B cell (primary cell): ENCODE measurements around the gene PSMD1. TPM values are rescaled to one million over a fixed set of nuclear protein-coding genes. Genes with fewer than 3 reads are reported as not detected.

Source experiments
- ATAC-seq: fragments of 200-7000 bp; cut with Tn5 transposase; one replicate; pipeline ENCODE4 v1.10.0; 2021; ENCODE audit warnings: low read depth, mild to moderate bottlenecking, moderate number of reproducible peaks, moderate library complexity
- CTCF ChIA-PET: fragments of 350-600 bp; sonication (Branson Sonifier 250); formaldehyde crosslinking; loops from one replicate; lab custom pipeline; 2021; ENCODE audit warnings: antibody characterized with exemption, inconsistent platforms; lab: Charles Lee
- POLR2A ChIA-PET: fragments of 350-600 bp; sonication (Branson Sonifier 250); formaldehyde crosslinking; loops from one replicate; lab custom pipeline; 2021; ENCODE audit warnings: antibody characterized with exemption; lab: Charles Lee
- DNase-seq: peaks from one replicate; pipeline ENCODE4 v3.0.0; 2013
- H2AFZ ChIP-seq: 2 replicates; pipeline ENCODE4 v1.6.1; 2012; ENCODE audit warnings: mild to moderate bottlenecking, low read depth, low read length; ENCODE audit not compliant: insufficient read depth, poor library complexity, severe bottlenecking
- H3K27ac ChIP-seq, 2 donors: 1 replicate in 1 of 2; 2 replicates in 1 of 2; pipeline ENCODE4 v1.5.1; 2012 to 2013; ENCODE audit warnings: low read length in 2 of 2, mild to moderate bottlenecking in 2 of 2, moderate library complexity in 1 of 2
- H3K27me3 ChIP-seq, 4 experiments: fragments of 200-600 bp in 1 of 4; sonication (generic) in 1 of 4; replicated peaks in 1 of 4; 1 replicate in 2 of 4; 2 replicates in 2 of 4; pipeline versions ENCODE4 v1.6.1 to v1.7.0; 2013 to 2016; ENCODE audit warnings: low read length in 3 of 4, mild to moderate bottlenecking in 2 of 4, mixed read lengths in 1 of 4, moderate library complexity in 1 of 4; ENCODE audit not compliant: insufficient read depth in 4 of 4, control insufficient read depth in 3 of 4; ENCODE audit errors: control extremely low read depth in 1 of 4
- H3K36me3 ChIP-seq, 2 experiments: replicated peaks in 1 of 2; 1 replicate in 1 of 2; 2 replicates in 1 of 2; pipeline versions ENCODE4 v1.6.1 to v1.7.1; 2013; ENCODE audit warnings: low read length in 1 of 2; ENCODE audit not compliant: insufficient read depth in 2 of 2, control insufficient read depth in 1 of 2; ENCODE audit errors: control extremely low read depth in 1 of 2, extremely low read depth in 1 of 2
- H3K4me1 ChIP-seq, 2 donors: fragments of 200-600 bp in 1 of 2; sonication (generic) in 1 of 2; 1 replicate in 1 of 2; 2 replicates in 1 of 2; pipeline versions ENCODE4 v1.5.1 to v1.6.1; 2013 to 2017; ENCODE audit warnings: low read length in 2 of 2; ENCODE audit not compliant: control insufficient read depth in 2 of 2, insufficient read depth in 2 of 2
- H3K4me2 ChIP-seq: replicated peaks from 2 replicates; pipeline ENCODE3; 2012; ENCODE audit warnings: mild to moderate bottlenecking, low read depth, low read length; ENCODE audit not compliant: poor library complexity, severe bottlenecking
- H3K4me3 ChIP-seq, 5 experiments: fragments of 200-600 bp in 1 of 5; sonication (generic) in 1 of 5; 1 replicate in 3 of 5; 2 replicates in 2 of 5; pipeline versions ENCODE4 v1.5.1 to v1.7.0; 2011 to 2016; ENCODE audit warnings: low read length in 4 of 5, mild to moderate bottlenecking in 4 of 5, low read depth in 2 of 5, control low read depth in 1 of 5, moderate library complexity in 1 of 5; ENCODE audit not compliant: insufficient read depth in 1 of 5; ENCODE audit errors: control extremely low read depth in 1 of 5, extremely low read depth in 1 of 5
- H3K79me2 ChIP-seq: fragments of 200-600 bp; sonication (generic); one replicate; pipeline ENCODE4 v1.6.0; 2016; ENCODE audit warnings: low read length; ENCODE audit not compliant: control insufficient read depth, insufficient read depth
- H3K9ac ChIP-seq: fragments of 200-600 bp; sonication (generic); 2 replicates; pipeline ENCODE4 v1.6.1; 2017; ENCODE audit warnings: mild to moderate bottlenecking, low read length, moderate library complexity
- H3K9me3 ChIP-seq, 3 donors: one replicate each; pipeline versions ENCODE4 v1.6.1 to v1.7.1; 2013; ENCODE audit warnings: low read length in 2 of 3; ENCODE audit not compliant: control insufficient read depth in 2 of 3, insufficient read depth in 1 of 3; ENCODE audit errors: control extremely low read depth in 1 of 3
- H4K20me1 ChIP-seq: 2 replicates; pipeline ENCODE4 v1.6.0; 2012; ENCODE audit warnings: mild to moderate bottlenecking, low read length; ENCODE audit not compliant: insufficient read depth, control insufficient read depth, poor library complexity, severe bottlenecking
- H3K27ac Mint-ChIP-seq: one replicate; pipeline ENCODE4 v1.8.0; 2021; ENCODE audit warnings: mixed read lengths
- H3K27me3 Mint-ChIP-seq: one replicate; pipeline ENCODE4 v1.8.0; 2021; ENCODE audit warnings: mixed read lengths
- H3K4me1 Mint-ChIP-seq: one replicate; pipeline ENCODE4 v1.8.0; 2021; ENCODE audit warnings: mixed read lengths
- H3K4me3 Mint-ChIP-seq: one replicate; pipeline ENCODE4 v1.8.0; 2021; ENCODE audit warnings: mixed read lengths
- H3K9me3 Mint-ChIP-seq: one replicate; pipeline ENCODE4 v1.8.0; 2022; ENCODE audit warnings: mixed read lengths; ENCODE audit not compliant: insufficient read depth
- CTCF ChIP-seq: fragments of 200-600 bp; IDR thresholded peaks from one replicate; pipeline ENCODE4 v1.8.0; 2022; ENCODE audit warnings: antibody characterized with exemption, mild to moderate bottlenecking
- EZH2 ChIP-seq: IDR thresholded peaks from 2 replicates; pipeline ENCODE4 v1.6.1; 2012; ENCODE audit warnings: borderline replicate concordance, low read depth, mild to moderate bottlenecking, moderate library complexity, low read length; ENCODE audit not compliant: insufficient read depth, poor library complexity, severe bottlenecking
- WGBS: methylation state at CpG from one replicate; pipeline ENCODE4 v1.1.5; 2013; ENCODE audit warnings: missing lambda C conversion rate; ENCODE audit not compliant: insufficient coverage; 5-methylcytosine and 5-hydroxymethylcytosine counted together
- intact Hi-C: fragments of 100-400 bp; cut with micrococcal nuclease; formaldehyde crosslinking; loops from one replicate; pipeline ENCODE4 v1.10.0; 2022
- polyA plus RNA-seq: library from polyadenylated mRNA; depleted of rRNA; stranded (reverse); fragments of >200 nt; gene quantifications from 2 replicates; pipeline ENCODE4 v1.2.3, GENCODE V29; 2012
- total RNA-seq, 2 donors: library from RNA; stranded (reverse); fragments of 120-200 nt in 1 of 2; gene quantifications; 1 replicate in 1 of 2; 2 replicates in 1 of 2; pipeline versions ENCODE4 v1.2.3 to v1.2.4, GENCODE V29; 2013 to 2022

Gene PSMD1
- total and polyA plus RNA-seq, 2 donors (not counting 1 experiment from before 2014, with no cell fraction given) = 21.5 to 48.2 TPM

GRCh38 chr2:231028889-231029288 lies 27.8 kb upstream of the PSMD1 start:
- H3K4me3 ChIP-seq = no peak overlapping the region
- H4K20me1 ChIP-seq = no peaks in the 10 kb centered on the region
- no peaks in the 10 kb centered on the region for H3K79me2 ChIP-seq
- H3K27me3 Mint-ChIP-seq = peaks cover 10% of the 10 kb centered on the region
- DNase-seq = no peak
- no peak for TF ChIP-seq CTCF
- no peak for TF ChIP-seq EZH2
- H3K9ac ChIP-seq = no peak overlapping the region
- intact Hi-C loops = no loop called here
- H3K36me3 ChIP-seq = no peaks in the 10 kb centered on the region
- H3K4me3 Mint-ChIP-seq = no peak overlapping the region
- POLR2A ChIA-PET = no interaction called here
- H3K4me1 ChIP-seq = no peaks in the 10 kb centered on the region
- no peak overlapping the region for H2AFZ ChIP-seq
- H3K9me3 Mint-ChIP-seq = no peaks in the 10 kb centered on the region
- no peak overlapping the region for H3K27ac ChIP-seq
- CTCF ChIA-PET = interaction anchor here (0.6 kb wide), 1 partner anchor 319 kb away, joined by 3 read pairs; no protein-coding TSS in a partner anchor
- peaks cover 0 to 4% (median 0%) of the 10 kb centered on the region in 3 donors for H3K9me3 ChIP-seq
- no peak overlapping the region for H3K27ac Mint-ChIP-seq
- H3K4me1 Mint-ChIP-seq = peaks cover 1% of the 10 kb centered on the region
- no peak overlapping the region for H3K4me2 ChIP-seq
- ATAC-seq = no peak
- peaks cover 0 to 8% (median 0%) of the 10 kb centered on the region in 4 experiments for H3K27me3 ChIP-seq

GRCh38 chr2:231029563-231029962 lies 27.1 kb upstream of the PSMD1 start:
- no peak overlapping the region for H3K4me3 Mint-ChIP-seq
- no peaks in the 10 kb centered on the region for H3K36me3 ChIP-seq
- DNase-seq = no peak
- 81% methylated on average over 6 of the region's 9 CpGs for WGBS
- TF ChIP-seq EZH2 (no peak), CTCF (no peak)
- H3K4me1 Mint-ChIP-seq = peaks cover 8% of the 10 kb centered on the region
- H3K27me3 Mint-ChIP-seq = peaks cover 10% of the 10 kb centered on the region
- H3K4me1 ChIP-seq = peaks cover 4% of the 10 kb centered on the region in 2 donors
- ChIA-PET CTCF (interaction anchor here (0.5 to 1.4 kb wide), 2 partner anchors 12 to 23 kb away, joined by 4 to 5 read pairs; no protein-coding TSS in a partner anchor), POLR2A (no interaction called here)
- no peak overlapping the region for H3K4me2 ChIP-seq
- peaks cover 0 to 4% (median 0%) of the 10 kb centered on the region in 3 donors for H3K9me3 ChIP-seq
- H3K9me3 Mint-ChIP-seq = no peaks in the 10 kb centered on the region
- no peak for ATAC-seq
- no peak overlapping the region for H3K9ac ChIP-seq
- no peak overlapping the region for H3K27ac ChIP-seq
- H4K20me1 ChIP-seq = no peaks in the 10 kb centered on the region
- H2AFZ ChIP-seq = no peak overlapping the region
- no peak overlapping the region for H3K4me3 ChIP-seq
- H3K79me2 ChIP-seq = no peaks in the 10 kb centered on the region
- H3K27ac Mint-ChIP-seq = no peak overlapping the region
- intact Hi-C loops = no loop called here
- H3K27me3 ChIP-seq = peaks cover 0 to 8% (median 0%) of the 10 kb centered on the region in 4 experiments
